Thyroid gland (tissue), 4 donors: Measurements from ENCODE around the gene ARMH3.

ENCODE experiments used
- POLR2A ChIP-seq, 2 donors: fragments of 450-650 bp; IDR thresholded peaks; one replicate each; pipeline ENCODE4 v1.6.1; 2017; ENCODE audit warnings: antibody characterized with exemption in 2 of 2, mild to moderate bottlenecking in 2 of 2, moderate library complexity in 1 of 2
- TF ChIP-seq, protein P1 (sequence below), 6 experiments: fragments of 200-600 bp in 3 of 6; fragments of 450-650 bp in 3 of 6; sonication (generic) in 3 of 6; IDR thresholded peaks; one replicate each; pipeline ENCODE4 v1.5.1; 2016 to 2019; ENCODE audit warnings: antibody characterized with exemption in 6 of 6, mild to moderate bottlenecking in 2 of 6, inconsistent platforms in 1 of 6, moderate library complexity in 1 of 6

DNA sequence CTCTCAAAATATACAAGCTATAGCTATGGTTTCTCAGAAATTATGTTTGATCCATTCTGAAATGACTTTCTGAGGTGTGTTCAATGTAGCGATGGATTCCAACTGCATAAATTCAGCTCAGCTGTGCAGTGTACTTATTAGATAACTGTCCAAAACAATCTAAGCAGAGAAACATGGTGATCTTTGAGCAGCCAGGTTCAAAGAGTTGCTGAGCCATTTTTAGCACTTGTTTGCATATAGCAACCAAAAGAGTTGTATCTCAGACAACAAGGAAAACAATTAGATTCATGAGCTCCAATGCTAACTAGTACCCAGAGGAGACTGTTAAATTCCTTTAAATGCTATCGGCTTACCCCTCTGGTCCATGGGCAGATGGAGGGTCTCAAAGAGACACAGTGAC lies 196.4 kb downstream of the ARMH3 start:
- TF ChIP-seq, protein P1, sequence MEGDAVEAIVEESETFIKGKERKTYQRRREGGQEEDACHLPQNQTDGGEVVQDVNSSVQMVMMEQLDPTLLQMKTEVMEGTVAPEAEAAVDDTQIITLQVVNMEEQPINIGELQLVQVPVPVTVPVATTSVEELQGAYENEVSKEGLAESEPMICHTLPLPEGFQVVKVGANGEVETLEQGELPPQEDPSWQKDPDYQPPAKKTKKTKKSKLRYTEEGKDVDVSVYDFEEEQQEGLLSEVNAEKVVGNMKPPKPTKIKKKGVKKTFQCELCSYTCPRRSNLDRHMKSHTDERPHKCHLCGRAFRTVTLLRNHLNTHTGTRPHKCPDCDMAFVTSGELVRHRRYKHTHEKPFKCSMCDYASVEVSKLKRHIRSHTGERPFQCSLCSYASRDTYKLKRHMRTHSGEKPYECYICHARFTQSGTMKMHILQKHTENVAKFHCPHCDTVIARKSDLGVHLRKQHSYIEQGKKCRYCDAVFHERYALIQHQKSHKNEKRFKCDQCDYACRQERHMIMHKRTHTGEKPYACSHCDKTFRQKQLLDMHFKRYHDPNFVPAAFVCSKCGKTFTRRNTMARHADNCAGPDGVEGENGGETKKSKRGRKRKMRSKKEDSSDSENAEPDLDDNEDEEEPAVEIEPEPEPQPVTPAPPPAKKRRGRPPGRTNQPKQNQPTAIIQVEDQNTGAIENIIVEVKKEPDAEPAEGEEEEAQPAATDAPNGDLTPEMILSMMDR (IDR thresholded peaks at IDR 0.05) = no peak
- no peak for TF ChIP-seq POLR2A (IDR thresholded peaks at IDR 0.05)
